Loucy (cell line): Measurements from ENCODE around the gene DGCR2.
A peak's percentile ranks its signal among the peaks of the same experiment; 100 is the strongest.

Source experiments
- EZH2phosphoT487 ChIP-seq: fragments of 200-600 bp; IDR thresholded peaks from 2 replicates; pipeline ENCODE4 v1.6.1; 2018; ENCODE audit warnings: antibody characterized with exemption, mild to moderate bottlenecking, moderate library complexity, borderline replicate concordance
- TF ChIP-seq, protein P1 (sequence below): fragments of 200-600 bp; sonication (generic); conservative IDR thresholded peaks from 2 replicates; pipeline ENCODE4 v1.5.1; 2014; ENCODE audit warnings: mild to moderate bottlenecking, antibody characterized with exemption, low read length

DNA sequence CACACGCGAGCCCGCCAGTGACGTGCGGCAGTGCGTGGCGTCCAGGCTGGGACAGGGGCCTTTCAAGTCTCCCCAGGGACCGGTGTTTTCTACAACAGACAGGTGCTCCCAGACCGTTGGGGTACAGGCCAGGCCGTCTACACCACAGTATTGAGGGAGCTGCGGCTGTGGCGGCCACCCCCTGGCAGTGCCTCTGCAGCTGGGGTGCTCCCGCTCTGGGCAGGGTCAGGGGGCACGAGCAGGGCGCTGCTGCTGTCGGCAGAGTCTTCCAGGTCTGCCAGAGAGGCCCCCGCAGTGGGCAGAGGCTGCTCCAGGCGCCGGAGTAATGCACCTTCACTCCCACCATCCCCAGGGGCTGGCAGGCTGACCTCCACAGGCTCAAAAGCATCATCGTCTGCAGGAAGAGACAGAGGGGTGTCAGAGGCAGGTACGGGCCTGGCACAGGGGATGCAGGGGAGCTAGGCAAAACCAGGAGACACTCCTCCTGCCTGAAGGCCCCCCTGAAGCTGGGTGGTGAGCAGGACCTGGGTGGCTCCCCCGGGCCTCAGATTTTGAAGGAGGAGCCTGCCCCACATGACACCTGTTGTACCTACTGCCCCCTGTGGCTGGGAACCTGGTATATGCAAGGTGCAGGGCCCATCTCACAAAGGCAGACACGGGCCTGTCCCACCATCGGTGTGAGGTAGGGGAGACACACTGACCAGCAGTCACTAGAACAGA is 83.3 kb downstream of the DGCR2 start:
- TF ChIP-seq, protein P1, sequence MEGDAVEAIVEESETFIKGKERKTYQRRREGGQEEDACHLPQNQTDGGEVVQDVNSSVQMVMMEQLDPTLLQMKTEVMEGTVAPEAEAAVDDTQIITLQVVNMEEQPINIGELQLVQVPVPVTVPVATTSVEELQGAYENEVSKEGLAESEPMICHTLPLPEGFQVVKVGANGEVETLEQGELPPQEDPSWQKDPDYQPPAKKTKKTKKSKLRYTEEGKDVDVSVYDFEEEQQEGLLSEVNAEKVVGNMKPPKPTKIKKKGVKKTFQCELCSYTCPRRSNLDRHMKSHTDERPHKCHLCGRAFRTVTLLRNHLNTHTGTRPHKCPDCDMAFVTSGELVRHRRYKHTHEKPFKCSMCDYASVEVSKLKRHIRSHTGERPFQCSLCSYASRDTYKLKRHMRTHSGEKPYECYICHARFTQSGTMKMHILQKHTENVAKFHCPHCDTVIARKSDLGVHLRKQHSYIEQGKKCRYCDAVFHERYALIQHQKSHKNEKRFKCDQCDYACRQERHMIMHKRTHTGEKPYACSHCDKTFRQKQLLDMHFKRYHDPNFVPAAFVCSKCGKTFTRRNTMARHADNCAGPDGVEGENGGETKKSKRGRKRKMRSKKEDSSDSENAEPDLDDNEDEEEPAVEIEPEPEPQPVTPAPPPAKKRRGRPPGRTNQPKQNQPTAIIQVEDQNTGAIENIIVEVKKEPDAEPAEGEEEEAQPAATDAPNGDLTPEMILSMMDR, result 0 out of 2 replicates have a peak, but pooled peaks have one; percentile 12
- TF ChIP-seq EZH2phosphoT487, result no peak
